ENCODE data around the gene USH2A. TPM values are rescaled to one million over a fixed set of nuclear protein-coding genes. Genes with fewer than 3 reads are reported as not detected.

USH2A gene
- total RNA-seq, 2 experiments from 2014 or later: not detected

GRCh38 chr1:215883004-215883403, 540.2 kb downstream of the USH2A start:
- ChIA-PET CTCF (no interaction called here), POLR2A (no interaction called here)
- Mint-ChIP-seq H3K4me1 (no peaks in the 10 kb centered on the region), H3K27me3 (no peaks in the 10 kb centered on the region), H3K27ac (no peak overlapping the region), H3K36me3 (ENCODE audit: low read depth) (no peaks in the 10 kb centered on the region), H3K4me3 (no peak overlapping the region), H3K9me3 (no peaks in the 10 kb centered on the region)
- DNase-seq: no peak

GRCh38 chr1:215878843-215879242, 544.4 kb downstream of the USH2A start:
- no peak overlapping the region for H3K4me3 Mint-ChIP-seq
- no peak for DNase-seq
- no peak overlapping the region for H3K27ac Mint-ChIP-seq
- POLR2A ChIA-PET: no interaction called here
- CTCF ChIA-PET: no interaction called here
- no peaks in the 10 kb centered on the region for H3K36me3 Mint-ChIP-seq (ENCODE audit: low read depth)
- no peaks in the 10 kb centered on the region for H3K4me1 Mint-ChIP-seq
- H3K27me3 Mint-ChIP-seq: no peaks in the 10 kb centered on the region
- no peaks in the 10 kb centered on the region for H3K9me3 Mint-ChIP-seq

GRCh38 chr1:215878128-215878527, 545.1 kb downstream of the USH2A start:
- H3K36me3 Mint-ChIP-seq (ENCODE audit: low read depth): no peaks in the 10 kb centered on the region
- POLR2A ChIA-PET: no interaction called here

GRCh38 chr1:215877452-215877951, 545.7 kb downstream of the USH2A start:
- Mint-ChIP-seq H3K4me3 (no peak overlapping the region), H3K36me3 (ENCODE audit: low read depth) (no peaks in the 10 kb centered on the region), H3K9me3 (no peaks in the 10 kb centered on the region), H3K27ac (no peak overlapping the region), H3K27me3 (no peaks in the 10 kb centered on the region), H3K4me1 (no peaks in the 10 kb centered on the region)
- ChIA-PET CTCF (no interaction called here), POLR2A (no interaction called here)
- no peak for DNase-seq

More at GRCh38 chr1:215878128-215878527, 545.1 kb downstream of the USH2A start:
- no peak overlapping the region for H3K27ac Mint-ChIP-seq
- CTCF ChIA-PET: no interaction called here
- no peak overlapping the region for H3K4me3 Mint-ChIP-seq
- no peaks in the 10 kb centered on the region for H3K27me3 Mint-ChIP-seq
- H3K4me1 Mint-ChIP-seq: no peaks in the 10 kb centered on the region
- no peak for DNase-seq
- H3K9me3 Mint-ChIP-seq: no peaks in the 10 kb centered on the region

- CTCF ChIA-PET: no interaction called here
- Mint-ChIP-seq H3K4me1 (no peaks in the 10 kb centered on the region), H3K27me3 (no peaks in the 10 kb centered on the region), H3K27ac (no peak overlapping the region), H3K9me3 (no peaks in the 10 kb centered on the region), H3K4me3 (no peak overlapping the region), H3K36me3 (ENCODE audit: low read depth) (no peaks in the 10 kb centered on the region)
- DNase-seq: no peak
- POLR2A ChIA-PET: no interaction called here
These were observed 547.5 kb downstream of the USH2A start for GRCh38 chr1:215875712-215876111.

GRCh38 chr1:215875236-215875635, 548.0 kb downstream of the USH2A start:
- no peaks in the 10 kb centered on the region for H3K36me3 Mint-ChIP-seq (ENCODE audit: low read depth)
- no peaks in the 10 kb centered on the region for H3K27me3 Mint-ChIP-seq
- no peak overlapping the region for H3K27ac Mint-ChIP-seq
- ChIA-PET CTCF (no interaction called here), POLR2A (no interaction called here)
- no peaks in the 10 kb centered on the region for H3K9me3 Mint-ChIP-seq
- no peak for DNase-seq
- no peaks in the 10 kb centered on the region for H3K4me1 Mint-ChIP-seq
- no peak overlapping the region for H3K4me3 Mint-ChIP-seq

GRCh38 chr1:215872658-215873057, 550.6 kb downstream of the USH2A start:
- Mint-ChIP-seq H3K4me1 (no peaks in the 10 kb centered on the region), H3K9me3 (no peaks in the 10 kb centered on the region), H3K27ac (no peak overlapping the region), H3K36me3 (ENCODE audit: low read depth) (no peaks in the 10 kb centered on the region), H3K4me3 (no peak overlapping the region), H3K27me3 (no peaks in the 10 kb centered on the region)
- DNase-seq: no peak
- POLR2A ChIA-PET: no interaction called here
- CTCF ChIA-PET: no interaction called here

- Mint-ChIP-seq H3K27me3 (no peaks in the 10 kb centered on the region), H3K4me3 (no peak overlapping the region)
These were observed 554.7 kb downstream of the USH2A start for GRCh38 chr1:215868500-215868899.

GRCh38 chr1:215865060-215865459, 558.2 kb downstream of the USH2A start:
- Mint-ChIP-seq H3K9me3 (no peaks in the 10 kb centered on the region), H3K27me3 (no peaks in the 10 kb centered on the region), H3K4me1 (no peaks in the 10 kb centered on the region), H3K36me3 (ENCODE audit: low read depth) (no peaks in the 10 kb centered on the region), H3K27ac (no peak overlapping the region), H3K4me3 (no peak overlapping the region)
- DNase-seq: no peak
- ChIA-PET POLR2A (no interaction called here), CTCF (no interaction called here)

More at GRCh38 chr1:215868500-215868899, 554.7 kb downstream of the USH2A start:
- Mint-ChIP-seq H3K27ac (no peak overlapping the region), H3K4me1 (no peaks in the 10 kb centered on the region), H3K9me3 (no peaks in the 10 kb centered on the region), H3K36me3 (ENCODE audit: low read depth) (no peaks in the 10 kb centered on the region)
- DNase-seq: no peak
- ChIA-PET POLR2A (no interaction called here), CTCF (no interaction called here)

GRCh38 chr1:215863796-215864195, 559.5 kb downstream of the USH2A start:
- H3K36me3 Mint-ChIP-seq (ENCODE audit: low read depth): no peaks in the 10 kb centered on the region
- POLR2A ChIA-PET: no interaction called here
- H3K9me3 Mint-ChIP-seq: no peaks in the 10 kb centered on the region
- H3K27me3 Mint-ChIP-seq: no peaks in the 10 kb centered on the region
- no peaks in the 10 kb centered on the region for H3K4me1 Mint-ChIP-seq
- H3K4me3 Mint-ChIP-seq: no peak overlapping the region
- no peak for DNase-seq
- CTCF ChIA-PET: no interaction called here
- no peak overlapping the region for H3K27ac Mint-ChIP-seq

GRCh38 chr1:215860833-215861232, 562.4 kb downstream of the USH2A start:
- Mint-ChIP-seq H3K27me3 (no peaks in the 10 kb centered on the region), H3K9me3 (peaks cover 5% of the 10 kb centered on the region), H3K36me3 (ENCODE audit: low read depth) (no peaks in the 10 kb centered on the region), H3K27ac (no peak overlapping the region), H3K4me1 (no peaks in the 10 kb centered on the region), H3K4me3 (no peak overlapping the region)
- ChIA-PET CTCF (no interaction called here), POLR2A (no interaction called here)
- no peak for DNase-seq

GRCh38 chr1:215857317-215857716, 565.9 kb downstream of the USH2A start:
- ChIA-PET CTCF (no interaction called here), POLR2A (no interaction called here)
- H3K27me3 Mint-ChIP-seq: no peaks in the 10 kb centered on the region
- H3K27ac Mint-ChIP-seq: no peak overlapping the region
- H3K36me3 Mint-ChIP-seq (ENCODE audit: low read depth): no peaks in the 10 kb centered on the region
- no peak overlapping the region for H3K4me3 Mint-ChIP-seq
- no peak for DNase-seq
- no peaks in the 10 kb centered on the region for H3K4me1 Mint-ChIP-seq
- H3K9me3 Mint-ChIP-seq: peaks cover 5% of the 10 kb centered on the region

- Mint-ChIP-seq H3K36me3 (ENCODE audit: low read depth) (no peaks in the 10 kb centered on the region), H3K27me3 (no peaks in the 10 kb centered on the region), H3K4me1 (no peaks in the 10 kb centered on the region), H3K9me3 (peaks cover 9% of the 10 kb centered on the region), H3K27ac (no peak overlapping the region), H3K4me3 (no peak overlapping the region)
- no peak for DNase-seq
- CTCF ChIA-PET: no interaction called here
- POLR2A ChIA-PET: no interaction called here
These were observed 577.9 kb downstream of the USH2A start for GRCh38 chr1:215845234-215845891.

- ChIA-PET POLR2A (no interaction called here), CTCF (no interaction called here)
- Mint-ChIP-seq H3K4me1 (no peaks in the 10 kb centered on the region), H3K36me3 (ENCODE audit: low read depth) (no peaks in the 10 kb centered on the region), H3K4me3 (no peak overlapping the region), H3K9me3 (peaks cover 8% of the 10 kb centered on the region), H3K27ac (no peak overlapping the region), H3K27me3 (no peaks in the 10 kb centered on the region)
- no peak for DNase-seq
These were observed 578.5 kb downstream of the USH2A start for GRCh38 chr1:215844777-215845176.

All from activated CD4-positive, alpha-beta T cell treated with anti-CD3 and anti-CD28 coated beads, Interleukin-2, amount 10 ng/mL, durations not matched to agents 7 days and 5 days (primary cell).